Keratinocyte (primary cell): ENCODE measurements around the gene CCDC3. TPM values are rescaled to one million over a fixed set of nuclear protein-coding genes. Genes with fewer than 3 reads are reported as not detected.

Experiments
- DNase-seq: peaks from one replicate; pipeline ENCODE4 v3.0.0-alpha.2; 2011; ENCODE audit warnings: low read depth, missing footprints, low spot score
- FAIRE-seq: peaks from 2 replicates; lab custom pipeline; 2011; peaks lifted over from hg19 to GRCh38; lab: Jason Lieb, UNC
- H2AFZ ChIP-seq: 2 replicates; pipeline ENCODE4 v1.6.0; 2012; ENCODE audit warnings: low read length, control low read depth, inconsistent platforms; ENCODE audit not compliant: control insufficient read depth
- H3K27ac ChIP-seq: 2 replicates; pipeline ENCODE4 v1.5.1; 2011; ENCODE audit warnings: low read length; ENCODE audit not compliant: control insufficient read depth, insufficient read depth
- H3K27me3 ChIP-seq: 3 replicates; pipeline ENCODE4 v1.6.0; 2011; ENCODE audit warnings: low read length; ENCODE audit not compliant: control insufficient read depth, insufficient read depth; ENCODE audit errors: extremely low read depth
- H3K36me3 ChIP-seq, 2 experiments: 2 replicates in 1 of 2; 3 replicates in 1 of 2; pipeline ENCODE4 v1.5.1; 2011; ENCODE audit warnings: low read length in 2 of 2, mild to moderate bottlenecking in 1 of 2; ENCODE audit not compliant: control insufficient read depth in 2 of 2, insufficient read depth in 2 of 2; ENCODE audit errors: extremely low read depth in 1 of 2
- H3K4me1 ChIP-seq: 3 replicates; pipeline ENCODE4 v1.5.1; 2011; ENCODE audit warnings: low read length; ENCODE audit not compliant: control insufficient read depth, insufficient read depth; ENCODE audit errors: extremely low read depth
- H3K4me2 ChIP-seq: 3 replicates; pipeline ENCODE4 v1.6.0; 2011; ENCODE audit warnings: low read depth, low read length; ENCODE audit not compliant: control insufficient read depth, insufficient read depth; ENCODE audit errors: extremely low read depth
- H3K4me3 ChIP-seq, 3 experiments: fragments of 200-600 bp in 1 of 3; sonication (generic) in 1 of 3; 2 replicates in 2 of 3; 3 replicates in 1 of 3; pipeline ENCODE4 v1.5.1; 2011 to 2016; ENCODE audit warnings: low read length in 3 of 3, mild to moderate bottlenecking in 3 of 3, control low read depth in 2 of 3, inconsistent platforms in 1 of 3, low read depth in 1 of 3, mixed read lengths in 1 of 3, mixed run types in 1 of 3, moderate library complexity in 1 of 3; ENCODE audit not compliant: control insufficient read depth in 2 of 3, insufficient read depth in 2 of 3; ENCODE audit errors: extremely low read depth in 1 of 3
- H3K79me2 ChIP-seq: 2 replicates; pipeline ENCODE4 v1.6.0; 2012; ENCODE audit warnings: low read length; ENCODE audit not compliant: control insufficient read depth, insufficient read depth
- H3K9ac ChIP-seq: 3 replicates; pipeline ENCODE4 v1.6.0; 2011; ENCODE audit warnings: low read length; ENCODE audit not compliant: control insufficient read depth, insufficient read depth; ENCODE audit errors: extremely low read depth
- H3K9me1 ChIP-seq: 3 replicates; pipeline ENCODE4 v1.6.0; 2011; ENCODE audit warnings: low read length; ENCODE audit not compliant: control insufficient read depth, insufficient read depth; ENCODE audit errors: extremely low read depth
- H3K9me3 ChIP-seq: 2 replicates; pipeline ENCODE4 v1.5.1; 2012; ENCODE audit warnings: low read depth, low read length; ENCODE audit not compliant: control insufficient read depth
- H4K20me1 ChIP-seq: 3 replicates; pipeline ENCODE4 v1.6.0; 2011; ENCODE audit warnings: low read length; ENCODE audit not compliant: control insufficient read depth, insufficient read depth; ENCODE audit errors: extremely low read depth
- EZH2 ChIP-seq: IDR thresholded peaks from one replicate; pipeline ENCODE4 v1.6.1; 2012; ENCODE audit warnings: inconsistent platforms, mild to moderate bottlenecking, low read length, moderate library complexity
- dilution Hi-C: fragments of 300-500 bp; cut with MboI; formaldehyde crosslinking; loops from one replicate; pipeline ENCODE4 v1.7.0; 2020; ENCODE audit warnings: low sequenced_read_pairs; ENCODE audit not compliant: extremely low pct_ligation_motif_present
- polyA plus RNA-seq, 5 experiments: library from polyadenylated mRNA; depleted of rRNA in 3 of 5; stranded (reverse) in 3 of 5; stranded (forward) in 1 of 5; unstranded in 1 of 5; fragments of >200 nt; gene quantifications; 1 replicate in 1 of 5; 2 replicates in 3 of 5; 3 replicates in 1 of 5; pipeline versions ENCODE4 v1.2.1 to v1.2.3, GENCODE V29; 2011 to 2012; ENCODE audit warnings: missing spikeins in 2 of 5, low read depth in 1 of 5, low replicate concordance in 1 of 5
- TF ChIP-seq, protein P1 (sequence below), 3 experiments: IDR thresholded peaks in 1 of 3; conservative IDR thresholded peaks in 1 of 3; optimal IDR thresholded peaks in 1 of 3; 2 replicates in 2 of 3; 3 replicates in 1 of 3; pipeline versions ENCODE3 to v1.5.1; 2011; ENCODE audit warnings: low read length in 3 of 3, mild to moderate bottlenecking in 3 of 3, moderate library complexity in 2 of 3, control low read depth in 1 of 3, inconsistent platforms in 1 of 3; ENCODE audit not compliant: insufficient read depth in 2 of 3; ENCODE audit errors: extremely low read depth in 1 of 3

Gene CCDC3
- polyA plus RNA-seq, 1 donor (not counting 4 experiments of a cell fraction or from before 2014, with no cell fraction given): 0.39 TPM

DNA sequence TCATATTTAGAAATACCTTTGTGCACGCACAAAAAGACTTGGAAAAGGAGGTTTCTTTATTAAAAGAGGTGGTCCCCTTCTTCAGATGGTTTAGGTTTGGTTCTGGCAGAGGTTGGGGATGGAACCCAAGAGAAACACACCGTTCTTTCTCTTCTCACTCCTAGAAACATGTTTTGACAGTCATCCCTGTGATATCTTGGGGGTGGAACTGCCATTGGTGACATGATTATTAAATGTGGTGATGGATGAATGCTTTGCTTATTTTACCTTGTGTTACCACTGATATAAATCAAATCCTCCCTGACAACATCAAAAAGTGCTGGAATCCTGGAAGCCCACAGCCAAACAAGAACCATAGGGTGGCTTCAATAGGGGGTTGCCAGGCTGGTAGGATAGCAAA lies 146.5 kb downstream of the CCDC3 start:
- H3K27me3 ChIP-seq: no peaks in the 10 kb centered on the region
- H3K9me1 ChIP-seq: no peaks in the 10 kb centered on the region
- no peak overlapping the region for H3K27ac ChIP-seq
- no peaks in the 10 kb centered on the region for H3K79me2 ChIP-seq
- no peaks in the 10 kb centered on the region for H3K9me3 ChIP-seq
- H3K36me3 ChIP-seq: no peaks in the 10 kb centered on the region
- TF ChIP-seq, protein P1, sequence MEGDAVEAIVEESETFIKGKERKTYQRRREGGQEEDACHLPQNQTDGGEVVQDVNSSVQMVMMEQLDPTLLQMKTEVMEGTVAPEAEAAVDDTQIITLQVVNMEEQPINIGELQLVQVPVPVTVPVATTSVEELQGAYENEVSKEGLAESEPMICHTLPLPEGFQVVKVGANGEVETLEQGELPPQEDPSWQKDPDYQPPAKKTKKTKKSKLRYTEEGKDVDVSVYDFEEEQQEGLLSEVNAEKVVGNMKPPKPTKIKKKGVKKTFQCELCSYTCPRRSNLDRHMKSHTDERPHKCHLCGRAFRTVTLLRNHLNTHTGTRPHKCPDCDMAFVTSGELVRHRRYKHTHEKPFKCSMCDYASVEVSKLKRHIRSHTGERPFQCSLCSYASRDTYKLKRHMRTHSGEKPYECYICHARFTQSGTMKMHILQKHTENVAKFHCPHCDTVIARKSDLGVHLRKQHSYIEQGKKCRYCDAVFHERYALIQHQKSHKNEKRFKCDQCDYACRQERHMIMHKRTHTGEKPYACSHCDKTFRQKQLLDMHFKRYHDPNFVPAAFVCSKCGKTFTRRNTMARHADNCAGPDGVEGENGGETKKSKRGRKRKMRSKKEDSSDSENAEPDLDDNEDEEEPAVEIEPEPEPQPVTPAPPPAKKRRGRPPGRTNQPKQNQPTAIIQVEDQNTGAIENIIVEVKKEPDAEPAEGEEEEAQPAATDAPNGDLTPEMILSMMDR (optimal IDR thresholded peaks at IDR 0.05 in 1 of 3, IDR thresholded peaks at IDR 0.05 in 1 of 3, conservative IDR thresholded peaks at IDR 0.05 in 1 of 3; ENCODE audit: extremely low read depth in 1 of 3, insufficient read depth in 2 of 3, low read length in 3 of 3): no peak
- no peak for TF ChIP-seq EZH2
- no peaks in the 10 kb centered on the region for H4K20me1 ChIP-seq
- DNase-seq (no peak), FAIRE-seq (no peak)
- H3K4me1 ChIP-seq: peaks cover 3% of the 10 kb centered on the region
- H3K4me3 ChIP-seq: no peak overlapping the region
- H2AFZ ChIP-seq: no peak overlapping the region
- H3K9ac ChIP-seq: no peak overlapping the region
- no peak overlapping the region for H3K4me2 ChIP-seq
- dilution Hi-C loops: no loop called here

DNA sequence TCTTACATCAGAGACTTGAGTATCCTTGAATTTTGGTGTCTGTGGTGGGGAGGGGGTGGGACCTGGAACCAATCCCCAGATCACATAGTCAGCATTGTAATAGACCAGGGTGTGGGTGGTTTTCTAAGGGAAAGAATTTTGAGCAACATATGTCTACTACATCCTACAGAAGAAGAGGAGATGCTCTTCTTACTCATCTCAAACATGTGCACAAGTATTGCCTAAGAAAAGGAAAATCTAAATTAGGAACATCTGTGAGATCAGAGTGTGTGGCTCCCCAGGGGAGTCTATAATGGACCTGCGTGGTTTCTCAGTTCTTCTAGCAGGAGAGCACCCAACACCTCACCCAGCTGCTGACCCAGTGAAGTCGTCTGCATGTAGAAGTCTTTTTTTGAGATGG lies 148.8 kb downstream of the CCDC3 start:
- H3K79me2 ChIP-seq: no peaks in the 10 kb centered on the region
- dilution Hi-C loops: no loop called here
- no peak for FAIRE-seq

More for the DNA sequence above, 148.8 kb downstream of the CCDC3 start:
- no peak overlapping the region for H3K9ac ChIP-seq
- no peak overlapping the region for H3K27ac ChIP-seq
- TF ChIP-seq, protein P1 (optimal IDR thresholded peaks at IDR 0.05 in 1 of 3, IDR thresholded peaks at IDR 0.05 in 1 of 3, conservative IDR thresholded peaks at IDR 0.05 in 1 of 3; ENCODE audit: extremely low read depth in 1 of 3, insufficient read depth in 2 of 3, low read length in 3 of 3): no peak
- no peak for TF ChIP-seq EZH2
- H3K4me1 ChIP-seq: peaks cover 18% of the 10 kb centered on the region
- no peaks in the 10 kb centered on the region for H4K20me1 ChIP-seq
- no peaks in the 10 kb centered on the region for H3K9me3 ChIP-seq
- no peak overlapping the region for H2AFZ ChIP-seq
- H3K27me3 ChIP-seq: no peaks in the 10 kb centered on the region
- no peaks in the 10 kb centered on the region for H3K36me3 ChIP-seq
- no peak overlapping the region for H3K4me2 ChIP-seq
- DNase-seq: no peak
- no peaks in the 10 kb centered on the region for H3K9me1 ChIP-seq
- no peak overlapping the region for H3K4me3 ChIP-seq
